ENCODE measurements around the gene PORCN. TPM values are rescaled to one million over a fixed set of nuclear protein-coding genes. Genes with fewer than 3 reads are reported as not detected.
"Not testable (repeated sequence)": the region's sequence is repeated elsewhere in the genome, so short reads cannot be mapped to it uniquely, and the experiment has no call there.

Gene PORCN
- total RNA-seq, 1 experiment from 2014 or later = 100 TPM

GRCh38 chrX:48509619-48510018 is 827 bp downstream of the PORCN start:
- no peak for DNase-seq (ENCODE audit: low read depth)

GRCh38 chrX:48511560-48511959 is 2.8 kb downstream of the PORCN start:
- no peak for DNase-seq (ENCODE audit: low read depth)

GRCh38 chrX:48512371-48512935 is 3.7 kb downstream of the PORCN start:
- no peak for DNase-seq (ENCODE audit: low read depth)

GRCh38 chrX:48513670-48514069 is 4.9 kb downstream of the PORCN start:
- no peak for DNase-seq (ENCODE audit: low read depth)

GRCh38 chrX:48514126-48514806 is 5.5 kb downstream of the PORCN start:
- no peak for DNase-seq (ENCODE audit: low read depth)

GRCh38 chrX:48514868-48515460 is 6.2 kb downstream of the PORCN start:
- DNase-seq (ENCODE audit: low read depth) = no peak

GRCh38 chrX:48515842-48516241 is 7.0 kb downstream of the PORCN start:
- no peak for DNase-seq (ENCODE audit: low read depth)

GRCh38 chrX:48516285-48516684 is 7.5 kb downstream of the PORCN start:
- no peak for DNase-seq (ENCODE audit: low read depth)

GRCh38 chrX:48516987-48517386 is 8.2 kb downstream of the PORCN start:
- DNase-seq (ENCODE audit: low read depth) = no peak

- not testable (repeated sequence) for DNase-seq (ENCODE audit: low read depth)
Observed at GRCh38 chrX:48519481-48519880, 10.7 kb downstream of the PORCN start.

- DNase-seq (ENCODE audit: low read depth) = no peak
Observed at GRCh38 chrX:48520455-48520854, 11.7 kb downstream of the PORCN start.

GRCh38 chrX:48520976-48521352 is 12.2 kb downstream of the PORCN start:
- no peak for DNase-seq (ENCODE audit: low read depth)

GRCh38 chrX:48521353-48522243 is 12.8 kb downstream of the PORCN start, which contains the start of gene EBP:
EBP (plus strand) TSS chrX:48521808; CDS start chrX:48523772, 1,964 bp downstream.
- peak; percentile 82 for DNase-seq (ENCODE audit: low read depth)

- DNase-seq (ENCODE audit: low read depth) = no peak
Observed at GRCh38 chrX:48522291-48522690, 13.5 kb downstream of the PORCN start.

GRCh38 chrX:48523682-48524081 is 14.9 kb downstream of the PORCN start:
- DNase-seq (ENCODE audit: low read depth) = no peak

GRCh38 chrX:48525853-48526252 is 17.1 kb downstream of the PORCN start:
- DNase-seq (ENCODE audit: low read depth) = not testable (repeated sequence)

GRCh38 chrX:48530736-48531135 is 21.9 kb downstream of the PORCN start:
- DNase-seq (ENCODE audit: low read depth) = no peak

- DNase-seq (ENCODE audit: low read depth) = peak; percentile 83
Observed at GRCh38 chrX:48531358-48531959, 22.7 kb downstream of the PORCN start.

- DNase-seq (ENCODE audit: low read depth) = no peak
Observed at GRCh38 chrX:48532161-48532560, 23.4 kb downstream of the PORCN start.

GRCh38 chrX:48533165-48533564 is 24.4 kb downstream of the PORCN start:
- no peak for DNase-seq (ENCODE audit: low read depth)

- DNase-seq (ENCODE audit: low read depth) = no peak
Observed at GRCh38 chrX:48538641-48539344, 30.0 kb downstream of the PORCN start.
